Stimulated activated CD8-positive, alpha-beta memory T cell treated with anti-CD3 and anti-CD28 coated beads, Interleukin-4, amount 100 ng/mL, for 4 hours (primary cell): ENCODE data around the gene FTO.
"Not testable (repeated sequence)": the region's sequence is repeated elsewhere in the genome, so short reads cannot be mapped to it uniquely, and the experiment has no call there.

Experiments
- DNase-seq, 2 donors: peaks; one replicate each; pipeline ENCODE4 v3.0.0-alpha.2; 2020; ENCODE audit warnings: low read depth in 2 of 2, low spot score in 1 of 2

Gene FTO

GRCh38 chr16:54173490-54173889 is 469.5 kb downstream of the FTO start:
- DNase-seq: no peak

- no peak for DNase-seq
These were observed 470.2 kb downstream of the FTO start for GRCh38 chr16:54174201-54174600.

GRCh38 chr16:54174750-54175149 is 470.8 kb downstream of the FTO start:
- DNase-seq: no peak

- no peak for DNase-seq
These were observed 471.2 kb downstream of the FTO start for GRCh38 chr16:54175169-54175551.

- DNase-seq: no peak
These were observed 471.8 kb downstream of the FTO start for GRCh38 chr16:54175552-54176375.

- DNase-seq: no peak
These were observed 472.5 kb downstream of the FTO start for GRCh38 chr16:54176376-54176901.

GRCh38 chr16:54177052-54177861 is 473.3 kb downstream of the FTO start:
- no peak for DNase-seq

GRCh38 chr16:54177862-54178477 is 474.0 kb downstream of the FTO start:
- DNase-seq: no peak

- DNase-seq: no peak
These were observed 474.6 kb downstream of the FTO start for GRCh38 chr16:54178478-54178976.

GRCh38 chr16:54180421-54181359 is 476.7 kb downstream of the FTO start:
- no peak for DNase-seq

GRCh38 chr16:54181683-54182329 is 477.9 kb downstream of the FTO start:
- DNase-seq: not testable (repeated sequence)

- DNase-seq: no peak
These were observed 481.1 kb downstream of the FTO start for GRCh38 chr16:54185045-54185444.

GRCh38 chr16:54191163-54191562 is 487.2 kb downstream of the FTO start:
- DNase-seq: no peak

- DNase-seq: no peak
These were observed 487.6 kb downstream of the FTO start for GRCh38 chr16:54191592-54191991.

GRCh38 chr16:54193013-54193664 is 489.2 kb downstream of the FTO start:
- no peak for DNase-seq

- no peak for DNase-seq
These were observed 489.8 kb downstream of the FTO start for GRCh38 chr16:54193665-54194333.

GRCh38 chr16:54194334-54194743 is 490.4 kb downstream of the FTO start:
- DNase-seq: no peak

GRCh38 chr16:54197758-54198157 is 493.8 kb downstream of the FTO start:
- no peak for DNase-seq
